ENCODE measurements around the gene SUSD4.

DNA sequence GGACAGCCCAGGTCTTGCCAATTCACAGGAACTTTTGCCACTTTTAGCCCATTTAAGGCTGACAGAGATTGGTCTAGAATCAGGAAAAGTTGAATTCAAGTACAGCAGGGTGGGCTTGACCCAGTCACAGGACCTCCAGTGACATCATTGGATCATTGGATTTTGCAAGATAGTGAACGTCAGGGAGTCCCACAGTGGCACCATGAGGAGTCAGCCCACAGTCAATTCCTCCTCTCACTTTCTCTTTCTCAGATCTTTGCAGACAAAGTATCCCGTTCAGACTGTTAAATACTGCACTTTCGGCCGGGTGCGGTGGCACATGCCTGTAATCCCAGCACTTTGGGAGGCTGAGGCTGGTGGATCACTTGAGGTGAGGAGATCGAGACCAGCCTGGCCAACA, 163.1 kb downstream of the SUSD4 start:
- TF ChIP-seq EZH2phosphoT487 (IDR thresholded peaks at IDR 0.05) (no peak), EZH2 (IDR thresholded peaks at IDR 0.05) (no peak)
- TF ChIP-seq, protein P1, sequence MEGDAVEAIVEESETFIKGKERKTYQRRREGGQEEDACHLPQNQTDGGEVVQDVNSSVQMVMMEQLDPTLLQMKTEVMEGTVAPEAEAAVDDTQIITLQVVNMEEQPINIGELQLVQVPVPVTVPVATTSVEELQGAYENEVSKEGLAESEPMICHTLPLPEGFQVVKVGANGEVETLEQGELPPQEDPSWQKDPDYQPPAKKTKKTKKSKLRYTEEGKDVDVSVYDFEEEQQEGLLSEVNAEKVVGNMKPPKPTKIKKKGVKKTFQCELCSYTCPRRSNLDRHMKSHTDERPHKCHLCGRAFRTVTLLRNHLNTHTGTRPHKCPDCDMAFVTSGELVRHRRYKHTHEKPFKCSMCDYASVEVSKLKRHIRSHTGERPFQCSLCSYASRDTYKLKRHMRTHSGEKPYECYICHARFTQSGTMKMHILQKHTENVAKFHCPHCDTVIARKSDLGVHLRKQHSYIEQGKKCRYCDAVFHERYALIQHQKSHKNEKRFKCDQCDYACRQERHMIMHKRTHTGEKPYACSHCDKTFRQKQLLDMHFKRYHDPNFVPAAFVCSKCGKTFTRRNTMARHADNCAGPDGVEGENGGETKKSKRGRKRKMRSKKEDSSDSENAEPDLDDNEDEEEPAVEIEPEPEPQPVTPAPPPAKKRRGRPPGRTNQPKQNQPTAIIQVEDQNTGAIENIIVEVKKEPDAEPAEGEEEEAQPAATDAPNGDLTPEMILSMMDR (IDR thresholded peaks at IDR 0.05) = no peak
